GM12874 (cell line): Measurements from ENCODE around the gene ADD2.

Experiments
- CTCF ChIP-seq: IDR thresholded peaks from 2 replicates; pipeline ENCODE4 v1.5.1; 2011; ENCODE audit warnings: low read depth, mild to moderate bottlenecking, control low read depth, low read length, moderate library complexity; ENCODE audit not compliant: insufficient read depth

The ADD2 gene

DNA sequence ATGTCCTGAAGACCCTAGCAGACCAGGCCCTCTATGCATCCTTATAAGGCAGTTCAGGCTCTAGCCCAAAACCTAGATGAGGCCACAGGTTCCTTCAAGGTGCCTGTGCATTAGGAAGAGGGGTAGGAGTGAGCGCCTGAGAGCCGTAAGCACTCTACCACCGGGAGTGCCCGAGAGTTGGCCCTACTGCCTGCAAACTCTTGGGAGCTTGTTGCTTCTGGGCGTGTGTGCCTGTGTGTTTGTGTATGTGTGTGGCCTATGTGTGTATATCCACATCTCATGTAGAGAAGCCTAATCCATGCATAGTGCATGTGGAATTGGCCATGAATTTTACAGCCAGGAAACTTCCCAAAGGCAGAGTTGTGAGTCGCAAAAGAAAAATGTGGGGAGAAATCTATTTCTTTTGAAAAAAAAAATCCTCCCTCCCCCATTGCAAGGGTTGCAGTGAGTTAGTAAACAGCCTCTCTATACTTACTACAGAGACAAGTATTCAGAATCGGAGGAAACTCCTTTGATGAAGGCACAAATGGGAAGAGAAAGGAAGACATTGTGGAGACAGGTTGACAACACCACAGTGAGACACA lies 96.8 kb downstream of the ADD2 start:
- TF ChIP-seq CTCF = no peak

- TF ChIP-seq CTCF = no peak
Measured at GRCh38 chr2:70670626-70671025, 97.4 kb downstream of the ADD2 start.

- no peak for TF ChIP-seq CTCF
Measured at GRCh38 chr2:70670202-70670601, 97.8 kb downstream of the ADD2 start.

GRCh38 chr2:70668911-70669310 lies 99.1 kb downstream of the ADD2 start:
- no peak for TF ChIP-seq CTCF

- no peak for TF ChIP-seq CTCF
Measured at GRCh38 chr2:70668432-70668831, 99.6 kb downstream of the ADD2 start.

DNA sequence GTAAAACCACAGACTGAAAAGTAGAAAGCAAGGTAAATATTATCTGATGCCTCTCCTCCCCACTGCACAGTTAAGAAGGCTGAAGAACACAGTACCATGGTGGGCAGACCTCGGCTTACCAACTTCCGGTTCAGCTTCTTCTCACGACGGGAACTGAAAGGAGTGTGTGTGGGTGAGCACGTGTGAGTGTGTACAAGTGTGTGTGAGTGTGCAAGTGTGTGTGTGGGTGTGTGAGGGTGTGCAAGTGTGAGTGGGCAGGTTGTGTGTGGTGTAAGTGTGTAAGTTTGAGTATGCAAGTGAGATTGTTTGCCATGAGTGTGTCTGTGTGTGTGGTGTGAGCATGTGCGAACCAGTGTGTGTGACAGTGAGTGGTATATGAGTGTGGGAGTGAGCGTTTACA lies 103.5 kb downstream of the ADD2 start:
- no peak for TF ChIP-seq CTCF

DNA sequence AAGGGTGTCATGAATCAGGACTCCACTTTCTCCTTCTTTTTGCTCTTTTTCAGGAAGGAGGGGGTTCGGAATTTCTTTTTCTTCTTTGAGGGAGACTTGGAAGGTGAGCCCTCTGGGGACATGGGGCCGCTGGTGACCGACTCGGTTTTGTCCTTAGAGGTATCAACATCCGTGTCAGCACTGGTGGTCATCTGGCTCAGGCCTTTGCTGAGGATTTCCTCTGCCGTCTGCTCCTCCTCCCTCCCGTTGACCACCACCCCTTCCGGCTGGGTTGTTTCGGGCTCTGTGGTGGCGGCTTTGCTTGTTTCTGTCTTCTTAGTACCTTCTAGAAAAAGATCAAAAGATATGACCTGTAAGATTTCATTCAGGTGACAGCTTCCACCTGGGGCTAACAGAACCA lies 104.6 kb downstream of the ADD2 start:
- TF ChIP-seq CTCF = no peak
